Measurements from ENCODE around the gene SPRR1A. TPM values are rescaled to one million over a fixed set of nuclear protein-coding genes. Genes with fewer than 3 reads are reported as not detected.

The SPRR1A gene, protein sequence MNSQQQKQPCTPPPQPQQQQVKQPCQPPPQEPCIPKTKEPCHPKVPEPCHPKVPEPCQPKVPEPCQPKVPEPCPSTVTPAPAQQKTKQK
- total RNA-seq: not detected

DNA sequence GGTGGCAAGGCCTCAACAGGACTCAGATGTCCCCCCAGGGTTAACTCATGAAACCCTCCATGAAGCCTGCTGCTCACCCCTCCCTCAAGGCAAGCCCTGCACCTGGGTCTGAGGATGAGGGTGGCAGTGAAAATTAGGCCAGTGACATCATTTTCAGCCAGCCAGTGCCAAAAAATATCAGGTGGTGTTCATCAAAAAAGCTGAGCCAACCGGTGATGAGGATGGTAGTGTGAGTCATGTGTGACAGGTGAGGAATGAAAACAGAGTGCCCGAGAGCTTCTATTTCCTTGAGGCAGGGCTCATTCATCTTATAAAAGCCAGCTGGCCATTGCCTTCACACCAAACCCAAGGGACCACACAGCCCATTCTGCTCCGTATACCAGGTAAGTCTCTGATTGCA is at the start of gene SPRR1A:
Gene SPRR1A, plus strand, starts transcription at position 339 of the 400 bp plus-strand sequence. CDS start 1,150 bp downstream, outside the sequence.
- Mint-ChIP-seq H3K36me3 (no peaks in the 10 kb centered on the region), H3K27ac (no peak within 1 kb of the TSS), H3K9me3 (no peaks in the 10 kb centered on the region)
- no peak for ATAC-seq
- no peak for DNase-seq (ENCODE audit: low spot score in 2 of 2)

DNA sequence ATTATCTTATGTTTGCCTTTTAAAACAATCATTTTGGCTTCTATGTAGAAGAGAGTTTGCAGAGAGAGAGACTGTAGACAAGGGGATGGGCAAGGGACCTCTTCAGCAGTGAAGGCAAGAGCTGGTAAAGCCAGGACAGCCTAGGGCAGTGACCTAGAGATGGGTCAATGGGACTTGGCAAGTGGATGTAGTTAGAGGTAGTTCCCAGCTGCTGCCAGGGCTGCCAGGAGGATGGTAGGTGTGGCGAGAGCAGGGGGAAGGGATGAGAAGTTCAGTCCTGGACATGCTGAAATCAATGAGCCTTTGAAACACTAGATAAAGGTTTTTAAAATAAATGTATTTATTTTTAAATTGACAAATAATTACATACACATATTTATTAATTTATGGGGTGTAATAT is 43.3 kb upstream of the SPRR1A start:
- no peak for ATAC-seq
- DNase-seq (ENCODE audit: low spot score in 2 of 2): no peak
- no peaks in the 10 kb centered on the region for H3K9me3 Mint-ChIP-seq
- no peak overlapping the region for H3K27ac Mint-ChIP-seq
- H3K36me3 Mint-ChIP-seq: peaks cover 0 to 6% of the 10 kb centered on the region in 2 donors

DNA sequence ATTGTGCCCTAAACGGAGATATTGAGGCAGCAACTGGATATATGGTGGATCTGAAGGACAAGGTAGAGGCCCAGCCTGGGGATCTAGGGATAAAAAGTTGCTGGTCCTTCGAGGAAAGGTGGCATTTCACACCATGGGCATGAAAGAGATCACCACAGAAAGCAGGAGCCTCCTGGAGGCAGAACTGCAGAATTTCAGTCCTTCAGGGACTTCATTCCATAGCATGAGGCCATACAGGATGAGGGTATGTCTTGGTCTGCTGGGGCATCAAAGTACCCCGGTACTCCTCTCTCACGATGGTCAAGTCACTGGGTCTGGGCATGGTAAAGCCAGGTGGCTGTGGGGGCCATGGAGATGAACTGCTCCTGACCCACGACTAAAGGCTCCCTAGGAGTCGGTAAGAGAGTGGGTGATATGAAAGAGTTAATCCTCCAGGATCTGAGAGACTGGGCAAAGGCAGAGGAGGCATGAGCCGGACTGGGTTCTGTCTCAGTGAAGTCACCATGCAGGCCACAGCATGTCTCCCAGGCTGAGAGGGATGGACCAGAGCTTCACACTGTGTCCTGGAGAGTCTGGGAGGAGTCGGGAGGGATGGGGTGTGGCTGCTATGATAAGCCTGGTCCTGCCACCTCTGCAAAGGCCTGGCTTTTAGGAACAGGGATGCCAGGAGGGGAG is 42.7 kb upstream of the SPRR1A start:
- ATAC-seq: no peak
- DNase-seq (ENCODE audit: low spot score in 2 of 2): no peak
- H3K36me3 Mint-ChIP-seq: peaks cover 0 to 6% of the 10 kb centered on the region in 2 donors
- no peak overlapping the region for H3K27ac Mint-ChIP-seq
- no peaks in the 10 kb centered on the region for H3K9me3 Mint-ChIP-seq

DNA sequence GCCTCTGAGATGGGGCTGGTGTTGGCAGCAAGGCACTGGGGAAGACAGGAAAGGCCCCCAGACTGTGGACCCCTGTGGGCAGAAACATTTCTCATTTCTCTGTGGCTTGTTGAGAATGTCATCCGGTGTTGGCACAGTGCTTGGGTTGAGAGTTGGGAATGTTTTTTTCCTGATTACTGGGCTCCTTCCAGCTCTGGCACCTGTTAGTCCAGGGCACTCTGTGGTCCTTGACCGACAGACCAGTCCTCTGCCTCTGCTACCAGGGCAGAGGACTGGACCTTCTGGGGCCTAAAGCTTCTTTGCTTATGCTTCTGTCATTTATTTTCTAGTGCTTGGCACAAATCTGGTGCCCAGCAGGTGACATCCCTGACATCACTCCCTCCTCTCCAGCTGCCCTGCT is 41.7 kb upstream of the SPRR1A start:
- no peak for ATAC-seq
- Mint-ChIP-seq H3K36me3 (peaks cover 0 to 6% of the 10 kb centered on the region in 2 donors), H3K27ac (no peak overlapping the region), H3K9me3 (no peaks in the 10 kb centered on the region)
- DNase-seq (ENCODE audit: low spot score in 2 of 2): no peak

DNA sequence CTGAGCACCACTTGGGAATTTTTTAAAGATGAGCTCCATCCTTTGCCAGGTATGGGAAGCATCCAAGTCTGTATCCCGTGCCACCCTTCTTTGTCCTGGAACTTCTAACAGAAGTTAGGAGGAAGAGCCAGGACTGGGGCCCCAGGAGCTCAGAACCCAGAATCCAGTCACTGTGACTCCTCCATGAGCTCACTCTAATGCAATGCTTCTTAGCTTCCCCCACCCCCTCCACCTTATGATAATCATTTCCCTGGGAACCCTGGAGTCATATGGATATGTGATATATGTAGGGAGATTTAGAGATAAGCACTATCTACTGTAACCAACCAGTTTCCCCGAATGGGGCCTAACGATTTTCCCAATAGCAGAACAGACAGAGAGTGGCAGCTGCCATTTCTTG is 37.6 kb upstream of the SPRR1A start:
- ATAC-seq (no peak), DNase-seq (ENCODE audit: low spot score in 2 of 2) (no peak)
- Mint-ChIP-seq H3K9me3 (no peaks in the 10 kb centered on the region), H3K36me3 (no peaks in the 10 kb centered on the region), H3K27ac (no peak overlapping the region)

DNA sequence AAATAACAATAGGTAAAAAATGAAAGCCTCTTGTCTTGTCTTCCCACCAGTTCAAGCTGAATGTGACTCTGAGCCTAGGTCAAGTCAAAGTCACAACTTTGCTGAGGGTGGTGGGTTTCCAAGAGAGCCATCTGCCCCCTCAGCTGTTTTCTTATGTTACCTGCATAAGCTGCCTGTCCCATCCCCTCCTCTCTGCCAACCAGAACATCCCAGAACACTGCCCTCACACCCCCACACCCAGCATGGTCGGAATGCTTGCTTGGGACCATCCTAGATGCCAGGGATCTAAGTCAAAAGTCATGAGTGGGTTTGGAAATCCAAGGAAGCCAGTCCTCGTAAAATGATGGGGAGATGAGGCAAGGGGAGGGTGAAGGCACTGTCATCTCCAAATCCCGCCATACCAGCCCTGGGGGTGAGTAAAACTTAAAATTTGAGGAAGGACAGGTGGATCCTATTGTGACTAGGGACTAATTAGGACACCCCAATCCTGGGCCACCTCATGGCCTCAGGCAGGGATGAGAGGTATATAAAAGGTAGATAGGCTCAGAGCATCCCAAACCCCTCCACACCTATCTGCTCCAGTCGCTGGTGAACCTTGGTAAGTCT is 37.1 kb upstream of the SPRR1A start, which contains the start of gene SPRR5:
Gene SPRR5, plus strand, starts transcription at position 556 of the 606 bp plus-strand sequence. CDS start 1,349 bp downstream, outside the sequence.
- DNase-seq (ENCODE audit: low spot score in 2 of 2): no peak
- ATAC-seq: no peak
- Mint-ChIP-seq H3K36me3 (no peaks in the 10 kb centered on the region), H3K9me3 (no peaks in the 10 kb centered on the region), H3K27ac (no peak within 1 kb of the TSS)

DNA sequence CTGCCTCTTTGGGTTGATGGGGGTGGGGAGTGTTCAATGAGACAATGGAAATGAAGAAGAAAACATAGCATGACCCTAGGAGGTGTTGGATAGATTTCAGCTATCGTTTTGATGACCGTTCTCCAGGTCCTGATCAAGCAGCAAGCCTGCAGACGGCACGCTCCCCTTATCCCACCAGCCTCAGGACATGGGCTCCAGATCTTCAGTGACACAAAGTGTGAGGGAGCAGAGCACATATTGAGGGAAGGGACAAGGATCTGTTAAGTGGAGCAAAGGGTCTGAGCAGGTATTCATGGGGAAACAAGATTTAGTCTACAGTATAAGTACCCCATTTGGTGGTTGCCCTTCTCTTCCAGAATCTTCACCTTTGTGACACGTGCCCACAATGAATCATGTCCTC is 32.2 kb upstream of the SPRR1A start:
- DNase-seq (ENCODE audit: low spot score in 2 of 2) (no peak), ATAC-seq (no peak)
- Mint-ChIP-seq H3K9me3 (no peaks in the 10 kb centered on the region), H3K27ac (no peak overlapping the region), H3K36me3 (no peaks in the 10 kb centered on the region)

DNA sequence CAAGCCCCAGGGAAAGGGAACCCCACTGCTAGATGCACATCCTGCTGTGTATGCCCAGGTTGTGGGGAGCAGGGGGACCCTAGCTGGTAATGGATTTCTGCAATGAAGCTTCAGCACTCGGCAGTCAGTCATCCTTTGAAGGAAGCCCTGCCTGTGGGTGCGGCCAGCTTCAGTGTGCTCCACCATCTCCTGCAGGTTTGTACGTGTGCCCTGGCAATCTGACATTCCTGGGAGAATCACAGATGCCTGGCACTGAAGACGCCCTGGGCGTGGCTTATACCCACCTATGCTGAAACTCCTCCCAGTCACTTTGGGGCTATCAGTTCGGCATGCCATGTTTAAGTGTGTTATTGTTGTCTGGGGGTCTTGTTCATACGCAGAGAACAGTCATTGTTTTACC is 30.1 kb upstream of the SPRR1A start:
- H3K36me3 Mint-ChIP-seq: no peaks in the 10 kb centered on the region
- H3K9me3 Mint-ChIP-seq: no peaks in the 10 kb centered on the region
- H3K27ac Mint-ChIP-seq: no peak overlapping the region
- DNase-seq (ENCODE audit: low spot score in 2 of 2) (no peak), ATAC-seq (no peak)

DNA sequence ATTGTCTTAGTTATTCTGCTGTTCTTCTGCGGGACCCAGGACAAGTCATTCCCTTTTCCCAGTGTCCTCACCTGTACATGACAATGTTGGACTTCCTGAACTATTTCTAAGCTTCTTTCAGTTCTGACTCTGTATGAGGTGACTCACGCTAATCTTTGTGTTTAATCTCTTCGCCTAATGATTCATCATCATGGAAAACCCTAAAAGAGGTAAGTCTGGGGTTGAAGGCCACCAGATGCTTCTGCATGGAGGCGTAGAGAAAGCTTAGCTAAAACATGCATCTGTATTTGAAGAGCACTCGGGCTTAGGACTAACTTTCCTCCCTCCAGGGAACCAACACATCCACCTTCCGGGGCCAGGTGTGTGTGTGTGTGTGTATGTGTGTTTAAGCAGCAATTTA is 29.4 kb upstream of the SPRR1A start:
- Mint-ChIP-seq H3K9me3 (no peaks in the 10 kb centered on the region), H3K36me3 (no peaks in the 10 kb centered on the region), H3K27ac (no peak overlapping the region)
- DNase-seq (ENCODE audit: low spot score in 2 of 2) (no peak), ATAC-seq (no peak)

DNA sequence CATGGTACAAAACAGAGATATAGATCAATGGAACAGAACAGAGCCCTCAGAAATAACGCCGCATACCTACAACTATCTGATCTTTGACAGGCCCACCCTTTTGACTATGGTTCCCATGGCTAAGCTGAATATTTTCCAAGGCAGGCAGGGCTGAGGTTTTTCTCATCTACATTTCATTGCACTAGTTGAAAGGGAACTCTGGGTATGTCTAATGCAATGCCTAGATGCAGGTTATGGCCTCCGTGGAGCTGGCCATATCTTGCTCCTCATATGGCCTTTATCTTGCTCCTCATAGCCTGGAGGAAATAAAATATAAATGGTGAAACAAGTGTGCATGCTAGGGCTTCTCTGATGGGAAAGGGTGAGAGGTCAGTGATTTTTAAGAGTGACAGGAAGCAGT is 26.3 kb upstream of the SPRR1A start:
- Mint-ChIP-seq H3K27ac (no peak overlapping the region), H3K9me3 (no peaks in the 10 kb centered on the region), H3K36me3 (no peaks in the 10 kb centered on the region)
- DNase-seq (ENCODE audit: low spot score in 2 of 2): no peak
- no peak for ATAC-seq

DNA sequence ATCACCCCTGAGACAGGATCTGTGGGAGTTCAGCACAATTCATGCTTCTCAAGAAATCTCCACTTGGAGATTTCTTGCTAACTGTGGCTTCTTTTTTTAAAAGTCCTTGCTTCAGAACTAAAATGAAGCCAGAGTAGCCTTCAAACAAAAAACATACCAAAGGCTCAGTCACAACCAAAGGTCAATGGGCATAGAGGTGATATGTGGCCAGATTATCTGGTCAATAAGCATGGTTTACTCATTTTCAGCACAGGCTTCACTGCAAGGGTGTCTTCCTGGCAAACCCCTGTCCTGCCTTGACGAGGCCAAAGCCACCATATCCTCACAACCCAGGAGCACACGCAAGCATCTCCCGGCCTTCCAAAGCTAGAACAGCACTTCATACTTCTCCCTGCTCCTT is 24.6 kb upstream of the SPRR1A start:
- ATAC-seq: no peak
- DNase-seq (ENCODE audit: low spot score in 2 of 2): no peak
- Mint-ChIP-seq H3K9me3 (no peaks in the 10 kb centered on the region), H3K27ac (no peak overlapping the region), H3K36me3 (no peaks in the 10 kb centered on the region)

DNA sequence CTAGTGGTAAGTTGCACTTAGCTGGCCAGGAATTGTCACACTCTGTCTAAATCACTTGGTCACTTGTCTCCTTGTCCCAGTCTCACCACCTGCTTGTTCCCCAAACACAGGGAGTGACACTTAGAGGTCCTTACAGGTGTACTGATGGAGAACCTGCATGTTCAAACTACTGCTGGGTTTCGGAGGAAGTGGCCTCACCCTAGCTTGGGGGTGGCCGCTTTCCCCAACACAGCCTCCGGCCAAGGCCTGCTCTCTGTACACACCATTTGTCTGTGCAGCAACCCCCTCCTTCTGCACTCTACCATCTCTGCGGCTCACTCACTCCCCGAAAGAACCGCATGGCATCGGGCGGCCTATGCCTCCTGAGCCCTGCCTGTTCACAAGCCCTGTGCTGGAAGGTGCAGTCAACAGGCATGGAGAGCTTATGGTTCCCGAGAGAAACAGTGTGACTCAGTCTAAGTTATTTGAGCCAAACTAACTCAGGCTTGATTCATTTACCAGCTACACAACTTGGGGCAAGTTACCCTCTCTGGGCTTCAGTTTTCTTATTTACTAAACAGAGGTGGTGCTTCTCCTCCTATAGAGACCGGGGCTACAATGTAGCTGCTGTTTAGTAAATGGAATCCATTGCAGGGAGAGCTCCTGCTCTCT is 24.0 kb upstream of the SPRR1A start:
- no peak overlapping the region for H3K27ac Mint-ChIP-seq
- ATAC-seq (no peak), DNase-seq (ENCODE audit: low spot score in 2 of 2) (no peak)
- H3K9me3 Mint-ChIP-seq: no peaks in the 10 kb centered on the region
- no peaks in the 10 kb centered on the region for H3K36me3 Mint-ChIP-seq

DNA sequence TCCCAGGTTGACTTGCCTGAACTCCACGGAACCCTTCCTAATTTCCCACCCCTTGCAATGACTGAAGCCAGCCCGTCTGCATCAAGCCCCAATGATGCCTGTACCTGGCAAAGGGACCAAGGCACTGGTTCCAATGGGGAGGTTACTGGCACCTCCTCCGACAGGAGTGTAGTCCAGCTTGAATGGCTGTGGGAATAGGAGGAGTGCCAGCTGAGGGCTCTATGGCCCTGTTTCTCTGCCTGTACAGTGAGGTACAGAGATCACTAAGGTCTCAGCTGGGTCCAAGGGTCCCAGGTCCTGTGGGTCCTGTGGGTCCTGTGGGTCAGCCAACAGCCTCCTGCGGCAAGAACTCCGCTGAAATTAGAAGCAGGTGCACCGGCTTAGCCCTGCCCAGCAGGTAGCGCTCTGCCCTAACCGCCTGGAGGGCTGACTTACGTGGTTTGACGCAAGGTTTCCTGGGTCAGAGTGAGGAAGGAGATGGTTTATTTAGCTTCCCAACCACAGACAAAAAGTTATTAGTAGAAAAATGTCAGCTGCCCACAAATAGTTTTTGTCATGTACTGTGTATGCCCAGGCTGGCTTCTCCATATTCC is 23.3 kb upstream of the SPRR1A start:
- ATAC-seq (no peak), DNase-seq (ENCODE audit: low spot score in 2 of 2) (no peak)
- Mint-ChIP-seq H3K27ac (no peak overlapping the region), H3K36me3 (no peaks in the 10 kb centered on the region), H3K9me3 (no peaks in the 10 kb centered on the region)

DNA sequence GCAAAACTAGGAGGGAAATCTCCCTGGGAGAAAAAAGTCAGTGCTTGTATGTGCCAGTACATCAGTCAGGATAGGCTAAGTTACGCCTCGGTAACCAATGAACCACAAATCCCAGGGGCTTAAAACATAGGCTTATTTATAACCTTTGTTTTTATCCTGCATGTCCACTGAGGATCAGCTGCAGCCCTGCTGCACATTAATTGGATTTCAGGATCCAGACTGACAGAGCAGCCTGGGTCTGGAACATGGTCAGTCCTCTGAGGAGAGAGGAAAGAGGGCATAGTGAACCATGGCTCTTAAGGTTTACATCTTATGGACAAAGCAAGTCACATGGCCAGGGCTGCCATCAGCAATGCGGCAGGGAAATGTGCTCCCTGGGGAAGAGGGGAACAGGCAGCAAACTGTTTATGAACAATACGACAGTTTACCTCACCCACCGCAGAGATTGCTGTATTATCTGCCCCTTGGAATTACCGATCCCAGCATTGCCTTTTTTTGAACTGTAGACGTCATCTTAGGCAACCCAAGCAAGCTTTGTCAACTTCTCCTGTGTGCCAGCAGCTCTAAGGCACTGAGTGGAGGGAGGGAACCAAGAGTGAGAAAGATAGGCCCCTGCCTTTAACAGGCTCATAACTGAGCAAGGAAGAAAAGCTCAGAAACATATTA is 22.5 kb upstream of the SPRR1A start:
- H3K9me3 Mint-ChIP-seq: no peaks in the 10 kb centered on the region
- H3K36me3 Mint-ChIP-seq: no peaks in the 10 kb centered on the region
- H3K27ac Mint-ChIP-seq: no peak overlapping the region
- DNase-seq (ENCODE audit: low spot score in 2 of 2) (no peak), ATAC-seq (no peak)

DNA sequence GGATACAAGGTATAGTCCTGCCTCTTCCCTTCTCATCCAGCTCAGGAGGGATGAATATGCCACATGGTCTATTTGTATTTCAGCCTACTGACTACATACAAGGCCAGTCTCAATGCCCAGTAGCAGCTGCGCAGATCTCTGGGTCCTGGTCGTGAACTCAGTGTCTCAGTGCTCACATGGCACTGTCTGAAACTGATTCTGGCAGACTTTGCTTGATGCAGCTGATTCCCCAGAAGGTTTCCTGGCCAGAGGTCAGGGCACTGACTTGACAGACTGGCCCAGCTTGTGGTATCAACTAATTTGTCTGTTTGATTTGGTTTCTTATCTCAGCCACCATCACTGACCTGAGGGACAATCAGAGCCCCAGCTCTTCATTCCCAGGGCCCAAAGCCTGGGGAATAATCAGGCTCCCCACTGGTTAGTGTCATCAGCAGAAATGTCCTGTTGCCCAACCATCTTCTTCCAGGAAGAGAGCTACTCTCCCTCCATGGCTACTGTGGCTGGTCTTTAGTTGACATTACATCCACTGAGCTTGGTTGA is 20.9 kb upstream of the SPRR1A start:
- ATAC-seq: no peak
- Mint-ChIP-seq H3K9me3 (no peaks in the 10 kb centered on the region), H3K27ac (no peak overlapping the region), H3K36me3 (no peaks in the 10 kb centered on the region)
- DNase-seq (ENCODE audit: low spot score in 2 of 2): no peak

DNA sequence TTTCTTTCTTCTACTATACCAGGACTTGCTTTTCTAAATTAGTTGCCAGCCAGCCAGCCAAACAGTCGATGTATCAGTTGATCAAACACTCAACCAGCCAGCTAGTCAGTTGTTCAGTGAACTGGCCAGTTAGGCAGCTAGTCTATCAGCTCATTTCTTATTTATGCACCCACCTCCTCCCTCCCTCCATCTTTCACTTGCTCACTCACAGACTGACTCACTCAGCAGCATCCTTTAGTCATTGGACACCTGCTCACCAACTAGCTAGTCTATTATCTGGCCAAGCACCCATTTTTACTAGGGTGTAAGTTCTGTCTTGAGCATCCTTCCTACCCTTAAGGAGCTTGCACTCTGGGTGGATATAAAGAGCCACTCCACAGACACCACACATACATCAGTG is 19.3 kb upstream of the SPRR1A start:
- ATAC-seq: no peak

DNA sequence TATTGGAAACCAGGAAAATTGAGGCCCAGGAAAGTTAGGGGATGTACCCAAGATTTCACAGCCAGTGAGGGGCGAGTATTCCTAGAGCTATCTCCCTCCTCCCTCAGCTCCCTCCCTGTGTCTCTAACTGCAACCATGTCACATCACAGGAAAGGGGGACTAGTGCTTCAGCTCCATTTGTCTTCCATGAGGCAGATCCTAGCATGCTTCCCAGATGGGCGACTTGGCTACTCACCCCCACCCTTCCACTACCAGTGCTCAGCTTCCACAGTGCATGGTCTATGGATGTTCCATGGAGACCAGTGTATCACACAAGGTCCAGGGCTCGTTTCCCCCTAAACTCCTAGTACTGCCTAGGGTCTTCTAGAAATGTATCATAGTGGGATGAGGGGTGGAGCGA is 18.0 kb upstream of the SPRR1A start:
- Mint-ChIP-seq H3K36me3 (no peaks in the 10 kb centered on the region), H3K9me3 (no peaks in the 10 kb centered on the region), H3K27ac (no peak overlapping the region)
- no peak for DNase-seq (ENCODE audit: low spot score in 2 of 2)
- no peak for ATAC-seq

More for the DNA sequence above, 19.3 kb upstream of the SPRR1A start:
- no peaks in the 10 kb centered on the region for H3K36me3 Mint-ChIP-seq
- no peak overlapping the region for H3K27ac Mint-ChIP-seq
- no peaks in the 10 kb centered on the region for H3K9me3 Mint-ChIP-seq
- no peak for DNase-seq (ENCODE audit: low spot score in 2 of 2)

Measured in activated naive CD4-positive, alpha-beta T cell treated with anti-CD3 and anti-CD28 coated beads, Interleukin-2, amount 50 U/mL, for 72 hours (primary cell).